ENCODE measurements around the gene SPTBN1.

Gene SPTBN1

DNA sequence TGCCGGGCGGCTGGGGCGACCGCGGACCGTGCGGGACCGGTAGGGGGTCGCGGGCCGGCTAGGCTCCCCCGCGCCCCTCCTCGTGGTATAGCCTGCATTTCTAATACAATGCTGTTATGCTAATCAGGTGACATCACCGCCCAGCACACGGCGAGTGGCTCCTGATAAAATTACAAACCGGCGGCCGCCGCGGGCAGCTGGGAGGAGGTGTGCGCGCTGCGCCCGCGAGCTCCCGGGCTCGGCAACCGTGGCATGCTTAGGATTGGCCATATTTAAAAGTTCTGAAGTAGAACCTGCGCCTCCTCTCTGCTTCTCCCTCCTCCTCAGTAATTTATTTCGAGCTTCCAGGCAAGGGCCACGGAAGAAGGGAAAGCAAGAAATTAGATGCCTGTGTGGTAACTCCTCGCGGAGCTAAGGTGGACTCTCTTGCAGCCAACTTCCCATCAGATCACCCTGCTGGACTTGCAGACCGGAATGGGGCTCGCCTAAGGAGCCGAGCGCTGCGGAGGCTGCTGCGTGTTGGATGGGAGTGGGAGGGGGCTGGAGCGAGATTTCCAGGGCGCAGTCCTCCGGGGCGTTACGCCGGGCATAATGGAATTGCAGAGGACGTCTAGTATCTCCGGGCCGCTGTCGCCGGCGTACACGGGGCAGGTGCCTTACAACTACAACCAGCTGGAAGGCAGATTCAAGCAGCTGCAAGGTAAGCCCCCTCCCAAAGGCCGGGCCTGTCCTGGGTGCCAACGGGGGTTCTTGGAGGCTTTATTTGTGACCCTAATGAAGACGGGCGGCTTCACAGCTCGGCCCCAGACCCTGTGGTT lies 102.3 kb downstream of the SPTBN1 start:
- peak; percentile 66 for DNase-seq

DNA sequence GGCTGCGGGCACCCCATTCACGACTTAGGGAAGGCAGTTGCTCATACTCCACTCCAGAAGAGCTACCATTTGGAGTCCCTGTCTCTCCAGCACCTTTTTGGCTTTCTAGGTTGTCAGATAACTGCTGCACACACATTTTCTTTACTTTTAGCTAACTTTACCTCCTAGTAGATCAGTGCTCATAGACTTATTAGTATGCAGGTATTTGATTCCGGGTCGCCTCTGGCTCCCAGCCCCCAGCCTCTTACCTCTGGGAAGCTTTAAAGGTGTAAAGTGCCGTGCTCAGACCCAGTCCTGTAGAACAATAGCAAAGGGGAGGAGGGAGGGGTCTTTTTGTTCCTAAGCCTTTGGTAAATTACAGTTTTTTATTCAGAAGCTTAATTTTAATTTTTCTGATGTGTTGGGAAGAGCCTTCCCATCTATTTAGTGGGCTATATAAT lies 102.9 kb downstream of the SPTBN1 start:
- DNase-seq = no peak

DNA sequence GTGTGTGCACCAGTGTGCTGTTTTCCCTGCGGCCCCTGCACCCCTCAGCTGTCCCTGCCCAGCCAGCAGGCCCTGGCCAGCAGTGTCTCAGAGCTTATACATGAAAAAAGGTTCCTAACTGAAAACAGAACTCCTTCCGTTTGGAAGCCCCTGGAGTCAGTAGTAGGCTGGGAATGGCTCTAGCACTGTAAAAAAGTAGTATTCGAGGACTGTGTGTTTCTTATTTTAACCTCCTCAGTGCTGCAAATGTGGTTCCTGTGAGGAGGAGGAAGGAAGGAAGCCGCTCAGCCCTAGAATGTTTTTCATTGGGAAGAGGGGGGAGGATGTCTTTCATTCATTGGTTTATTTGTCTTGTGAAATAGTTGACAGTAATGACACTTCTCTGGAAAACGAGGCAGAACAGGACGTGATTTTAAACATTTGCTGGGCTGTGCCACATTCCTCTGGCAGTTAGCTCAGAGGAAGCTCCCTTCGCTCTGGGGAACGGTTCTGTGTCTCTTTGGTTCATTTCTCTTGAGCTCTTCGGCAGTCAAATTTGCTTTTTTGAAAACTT lies 103.5 kb downstream of the SPTBN1 start:
- DNase-seq = no peak

DNA sequence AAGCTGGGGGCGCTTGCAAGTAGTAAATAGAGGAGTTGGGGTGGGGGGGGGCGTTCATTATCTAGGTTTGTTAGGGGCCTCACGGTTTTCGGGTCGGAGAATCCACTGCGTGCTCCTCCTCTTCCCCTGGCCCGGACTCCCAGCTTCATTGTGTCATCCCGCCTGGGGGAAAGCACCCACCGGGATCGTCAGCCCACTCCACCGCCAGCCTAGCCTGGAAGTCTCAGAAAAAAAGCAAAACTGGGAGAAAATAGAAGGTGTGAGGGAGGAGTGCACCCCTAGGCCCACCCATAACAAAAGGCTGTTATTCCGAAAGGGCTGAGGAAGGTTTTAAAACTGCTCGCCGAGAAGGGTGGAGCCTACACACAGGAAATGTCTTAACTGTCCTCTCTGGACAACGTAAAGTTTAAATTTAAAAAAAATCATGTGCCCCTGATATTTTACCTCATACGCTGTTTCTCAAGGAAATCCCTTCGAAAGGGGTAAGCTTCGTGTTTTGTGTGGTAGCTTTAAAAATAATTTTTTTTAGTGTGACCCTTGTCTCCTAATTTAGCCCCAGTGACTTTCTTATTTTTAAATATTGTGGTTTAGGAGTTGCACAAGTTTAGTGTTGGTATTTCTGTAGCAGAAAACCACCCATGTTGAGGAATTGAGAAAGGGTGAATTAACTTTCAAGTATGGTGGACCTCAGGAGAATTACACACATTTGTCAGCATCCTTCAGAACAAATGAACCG lies 104.2 kb downstream of the SPTBN1 start:
- DNase-seq = no peak

DNA sequence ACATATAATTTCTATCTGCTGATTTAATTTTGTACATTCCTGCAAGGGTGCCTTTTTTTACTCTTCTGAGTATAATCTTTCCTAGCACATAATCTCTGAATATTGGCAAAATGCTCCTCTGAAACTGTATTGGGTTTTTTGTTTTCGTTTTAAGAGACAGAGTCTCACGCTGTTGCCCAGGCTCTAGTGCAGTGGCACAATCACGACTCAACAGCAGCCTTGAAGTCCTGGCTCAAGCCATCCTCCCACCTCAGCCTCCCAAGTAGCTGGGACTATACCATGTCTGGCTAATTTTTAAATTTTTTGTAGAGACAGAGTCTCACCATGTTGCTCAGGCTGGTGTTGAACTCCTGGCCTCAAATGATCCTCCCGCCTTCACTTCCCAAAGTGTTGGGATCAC lies 104.9 kb downstream of the SPTBN1 start:
- DNase-seq = no peak

DNA sequence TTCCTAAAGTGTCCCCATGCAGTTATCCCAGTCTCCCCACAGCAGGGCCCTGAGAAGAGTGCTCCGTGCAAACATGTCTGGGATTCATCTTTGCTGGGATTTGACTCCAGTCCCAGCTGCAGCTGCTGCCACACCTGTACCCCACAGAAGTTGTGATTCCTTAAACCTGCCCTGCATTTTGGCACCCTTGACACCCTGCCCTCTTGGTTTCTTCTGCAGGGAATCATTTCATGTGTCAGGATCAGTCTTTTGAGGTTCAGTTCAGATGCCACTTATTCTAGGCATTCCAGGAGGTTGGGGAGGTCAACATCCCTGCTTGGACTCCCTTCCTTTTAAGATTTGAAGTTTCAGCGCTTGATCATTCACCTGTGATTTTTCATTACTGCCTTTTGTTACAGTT lies 108.3 kb downstream of the SPTBN1 start:
- DNase-seq = no peak

DNA sequence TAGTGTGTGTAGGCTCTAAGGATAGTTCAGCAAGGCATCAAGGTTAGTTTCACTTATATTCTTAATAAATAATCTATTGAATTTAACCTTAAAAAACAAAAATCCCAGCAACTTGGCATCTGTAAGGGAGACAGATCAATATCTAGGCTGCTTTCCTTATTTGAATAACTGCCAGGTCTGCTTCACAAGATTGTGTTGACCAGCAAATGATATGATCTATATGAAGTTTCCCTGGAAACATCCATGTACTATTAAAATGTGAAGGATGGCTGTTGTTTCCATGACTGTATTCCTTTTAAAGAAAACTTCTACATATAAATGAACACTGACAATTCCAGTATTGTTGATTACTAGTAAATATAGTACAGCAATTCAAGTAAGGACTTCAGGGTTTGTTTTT lies 109.4 kb downstream of the SPTBN1 start:
- no peak for DNase-seq

DNA sequence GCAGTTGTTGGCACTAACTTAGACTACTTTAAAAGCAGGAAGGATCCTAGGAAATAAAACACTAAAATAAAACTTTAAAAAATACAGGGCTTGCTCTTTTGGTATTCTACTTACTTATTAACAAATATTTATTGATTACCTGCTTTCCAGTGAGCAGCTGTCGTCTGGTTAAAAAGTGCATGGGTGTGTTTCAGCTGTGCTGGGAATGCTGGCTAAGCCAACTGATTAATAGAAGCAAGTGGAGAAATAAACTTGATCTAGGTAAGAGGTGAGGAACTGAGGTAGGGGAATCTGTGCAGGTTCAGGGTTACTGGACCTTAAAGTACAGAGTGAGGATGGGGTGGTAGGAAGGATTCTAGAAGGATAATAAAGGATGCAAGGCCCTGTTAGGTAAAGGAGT lies 110.8 kb downstream of the SPTBN1 start:
- no peak for DNase-seq

DNA sequence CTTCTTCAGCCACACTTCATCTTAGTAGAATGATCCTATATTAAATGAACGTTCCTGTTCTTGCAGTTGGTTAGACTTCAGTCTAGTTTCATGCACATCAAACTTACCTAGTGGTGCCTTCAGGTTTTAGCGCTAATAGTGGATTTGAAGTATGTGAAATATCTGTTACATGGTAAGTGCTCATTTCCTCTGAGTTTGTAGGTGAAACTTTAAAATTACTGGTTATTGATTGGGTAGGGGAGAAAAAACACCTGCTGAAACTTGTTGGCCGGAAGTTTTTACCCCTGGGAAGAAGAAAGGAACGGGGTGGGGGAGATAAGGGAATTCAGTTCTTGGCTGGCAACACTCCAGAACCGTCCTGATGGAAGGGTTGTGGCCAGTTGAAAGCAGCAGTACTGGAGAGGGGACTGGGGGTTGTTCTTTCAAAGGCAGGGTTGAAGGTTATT lies 112.8 kb downstream of the SPTBN1 start:
- DNase-seq = no peak

DNA sequence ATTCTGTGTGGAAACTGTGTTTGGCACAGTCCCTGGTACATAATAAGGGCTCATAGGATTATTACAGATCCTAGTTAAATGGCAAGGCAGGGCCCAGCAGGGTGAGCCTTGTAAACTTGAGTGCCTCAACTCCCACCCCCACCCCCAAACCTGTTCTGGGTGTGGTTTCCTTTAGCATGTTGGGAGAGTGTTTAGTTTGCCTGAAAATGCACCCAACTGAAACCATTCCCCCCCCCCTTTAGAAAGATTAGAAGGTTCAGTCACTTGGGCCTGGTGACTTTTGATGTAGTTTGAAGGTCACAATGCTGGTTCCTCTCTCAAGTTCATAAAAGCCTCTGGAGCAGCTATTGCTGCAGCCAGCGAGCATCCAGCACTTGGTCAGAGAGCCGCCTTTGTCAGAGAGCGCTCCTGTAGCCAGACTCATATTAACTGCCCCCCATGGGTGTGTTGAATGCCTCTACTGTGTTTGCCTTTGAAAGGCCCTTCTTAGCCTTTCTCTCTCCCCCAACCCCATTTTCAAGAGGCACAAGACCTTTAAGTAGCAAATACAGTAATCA lies 113.7 kb downstream of the SPTBN1 start:
- no peak for DNase-seq

DNA sequence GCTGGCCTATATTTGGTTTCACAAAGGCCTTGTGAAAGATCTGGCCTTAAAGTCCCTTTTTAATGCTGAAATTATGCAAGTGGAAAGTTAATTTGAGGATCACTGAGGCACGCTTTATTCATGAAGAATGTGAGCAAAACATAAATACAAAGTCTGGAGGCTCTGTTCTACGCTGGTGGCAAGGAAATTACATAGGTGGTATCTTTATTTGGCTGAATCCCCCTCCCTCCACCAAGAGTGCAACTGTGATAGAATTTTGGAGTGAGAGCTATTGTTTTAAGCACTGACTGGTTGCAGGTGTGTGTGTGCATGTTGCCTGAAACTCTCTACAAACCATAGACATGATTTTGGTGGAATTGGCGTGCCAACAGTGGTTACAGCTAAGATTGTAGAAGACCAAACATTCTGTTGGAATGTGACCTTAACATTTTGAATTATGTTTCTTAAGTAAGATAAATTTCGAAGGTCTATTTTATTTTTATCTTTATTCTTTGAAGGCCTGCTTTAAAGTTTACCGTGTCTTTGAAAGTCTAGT lies 114.3 kb downstream of the SPTBN1 start:
- DNase-seq = no peak

DNA sequence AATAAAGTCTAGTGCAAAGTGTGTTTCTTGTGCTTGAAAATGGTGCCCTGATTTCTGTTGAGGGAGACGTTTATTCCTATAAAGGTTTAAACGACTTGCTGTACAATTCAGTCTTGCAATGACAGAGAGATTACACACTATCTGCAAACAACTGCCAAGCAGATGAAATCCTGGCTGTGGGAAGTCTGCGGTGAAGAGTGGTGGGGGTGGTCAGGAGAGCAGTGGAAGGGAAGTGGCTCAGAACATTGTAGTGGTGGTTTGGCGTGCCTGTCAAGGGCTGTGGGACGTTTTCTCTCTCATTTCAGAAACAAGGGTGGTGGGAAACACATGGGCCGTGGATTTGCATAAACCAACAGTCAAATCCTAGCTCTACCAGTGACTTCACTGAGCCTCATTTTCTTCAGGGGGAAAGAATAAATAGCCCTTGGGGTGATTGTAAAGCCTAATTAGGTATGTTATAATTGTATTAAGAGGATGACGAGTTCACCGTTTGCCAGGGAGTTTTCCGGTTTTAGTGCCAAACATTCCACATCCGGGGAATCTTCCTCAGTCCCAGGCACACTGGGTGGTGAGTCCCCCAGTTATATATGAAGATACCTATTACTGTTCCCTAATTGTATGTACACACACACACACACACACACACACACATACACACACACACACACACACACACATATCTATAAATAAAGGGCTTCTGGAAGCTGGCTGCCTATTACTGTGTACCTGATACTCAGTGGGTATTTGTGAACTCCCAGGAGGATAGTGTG lies 115.0 kb downstream of the SPTBN1 start:
- peak; percentile 77 for DNase-seq

DNA sequence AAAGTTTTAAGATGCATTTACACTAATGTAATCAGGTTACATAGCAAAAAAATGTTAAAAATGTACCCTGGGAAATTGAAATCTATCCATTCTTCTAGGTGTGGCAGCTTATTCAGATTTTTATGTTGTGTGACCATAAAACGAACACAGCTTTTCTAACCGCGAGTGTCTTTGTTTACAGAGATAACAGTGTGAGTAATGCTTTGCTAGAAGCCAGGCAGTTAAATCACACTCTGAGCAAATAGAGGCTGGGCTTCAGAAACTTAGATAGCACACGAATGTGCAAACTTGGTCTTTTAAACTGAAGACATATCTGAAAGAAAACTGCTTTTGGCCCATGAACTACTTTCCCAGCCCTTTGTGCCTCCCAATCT lies 116.1 kb downstream of the SPTBN1 start:
- DNase-seq = no peak

DNA sequence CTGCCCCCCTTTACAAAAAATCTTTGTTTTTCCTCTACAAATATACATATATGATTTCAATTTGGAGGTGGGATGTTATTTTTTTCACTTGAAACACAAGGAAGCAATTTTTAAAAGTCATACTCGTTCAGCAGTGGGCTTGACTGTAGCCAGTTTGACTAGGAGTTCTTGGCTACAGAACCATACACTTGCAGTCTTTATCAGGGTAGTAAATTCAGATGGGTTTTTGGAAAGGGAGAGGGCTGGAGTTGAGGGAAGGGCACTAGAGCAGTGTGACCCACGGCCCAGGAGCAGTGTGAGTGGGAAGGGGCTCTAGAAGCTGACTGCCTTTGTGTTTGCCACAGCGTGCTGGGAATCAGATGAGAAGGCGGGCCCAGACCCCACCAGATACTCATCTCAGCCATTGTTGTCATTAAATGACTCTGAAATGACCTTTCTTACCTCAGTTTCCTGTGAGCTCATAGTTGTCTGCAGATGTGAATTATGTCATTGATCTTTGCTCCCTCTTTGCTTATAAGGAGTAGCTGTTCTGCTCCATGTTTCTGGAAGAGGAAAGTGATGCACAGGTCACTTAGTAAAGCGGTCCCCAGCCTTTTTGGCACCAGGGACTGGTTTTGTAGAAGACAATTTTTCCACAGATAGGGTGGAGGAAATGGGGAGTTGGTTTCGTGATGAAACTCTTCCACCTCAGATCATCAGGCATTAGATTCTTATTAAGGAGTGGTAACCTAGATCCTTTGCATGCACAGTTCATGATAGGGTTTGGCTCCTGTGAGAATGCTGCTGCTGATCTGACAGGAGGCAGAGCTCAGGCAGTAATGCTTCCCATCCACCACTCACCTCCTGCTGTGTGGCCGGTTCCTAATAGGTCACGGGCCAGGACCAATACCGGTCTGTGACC lies 116.8 kb downstream of the SPTBN1 start:
- DNase-seq = peak; percentile 45

DNA sequence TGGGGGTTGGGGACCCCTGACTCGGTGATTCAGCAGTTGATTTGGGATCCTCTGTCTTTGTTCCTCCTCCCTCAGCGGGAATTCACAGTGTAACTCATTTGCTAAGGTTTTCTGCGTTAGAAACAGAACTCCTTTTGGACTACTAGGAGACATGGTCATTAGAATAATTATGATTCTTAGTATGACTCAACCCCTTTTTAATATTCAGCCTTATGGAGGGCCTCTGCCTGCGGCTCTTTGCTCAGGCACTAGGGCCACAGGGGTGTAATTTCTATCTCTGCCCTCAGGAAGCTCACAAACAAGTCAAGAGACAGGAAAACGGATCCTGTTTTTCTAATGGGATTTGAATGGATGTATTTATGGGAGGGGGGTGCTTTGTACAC lies 117.4 kb downstream of the SPTBN1 start:
- DNase-seq = no peak

DNA sequence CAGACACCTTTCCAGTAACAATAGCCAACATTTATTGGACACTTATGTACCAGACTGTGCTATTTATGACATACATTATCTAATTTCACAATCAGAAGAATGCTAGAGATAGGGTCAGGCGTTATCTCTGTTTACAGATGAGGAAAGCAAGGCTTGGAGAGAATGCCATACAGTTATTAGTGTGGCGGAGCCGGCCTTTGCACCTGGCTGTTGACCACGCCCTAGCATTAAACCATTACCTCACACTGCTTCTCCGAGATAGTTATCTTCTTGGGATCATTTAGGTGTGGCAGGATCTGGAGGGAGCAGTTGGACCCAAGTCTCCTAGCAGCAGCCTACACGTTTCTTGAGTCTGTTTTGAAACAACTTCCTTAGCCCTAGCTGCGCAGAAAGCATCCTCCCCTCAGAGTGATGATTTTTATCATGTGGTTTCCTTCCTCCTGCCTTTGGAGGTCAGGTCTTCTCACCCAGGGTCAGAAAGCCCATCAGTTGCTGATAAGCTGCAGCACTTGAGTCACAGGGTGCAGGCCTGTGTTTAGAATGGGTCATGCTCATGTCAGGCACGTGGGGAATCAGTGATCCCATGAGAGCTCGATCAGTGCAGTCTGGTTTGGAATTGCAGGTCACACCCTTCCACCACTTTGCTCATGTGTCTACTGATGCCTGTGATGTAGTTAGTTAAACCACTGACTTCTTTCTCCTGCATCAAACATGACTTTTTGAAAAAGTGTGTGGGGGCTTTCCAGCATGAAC lies 118.2 kb downstream of the SPTBN1 start:
- DNase-seq = peak; percentile 38

DNA sequence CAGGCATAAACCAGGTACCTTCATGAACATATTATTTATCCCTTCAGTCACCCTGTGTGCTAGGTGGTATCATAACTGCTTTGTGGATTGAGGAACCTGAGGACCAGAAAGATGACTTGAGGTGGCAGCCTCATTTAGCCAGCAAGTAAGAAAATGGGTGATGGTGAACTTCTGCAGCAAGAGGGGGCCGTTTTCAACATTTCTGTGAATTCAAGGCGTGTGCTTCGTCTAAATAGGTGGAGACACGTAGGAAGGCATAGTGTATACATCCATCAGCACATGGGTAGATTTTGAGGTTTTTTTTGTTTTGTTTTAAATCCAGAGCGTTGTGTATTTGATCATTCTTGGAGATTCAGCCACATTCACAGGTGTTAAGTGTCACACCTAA lies 118.7 kb downstream of the SPTBN1 start:
- no peak for DNase-seq

DNA sequence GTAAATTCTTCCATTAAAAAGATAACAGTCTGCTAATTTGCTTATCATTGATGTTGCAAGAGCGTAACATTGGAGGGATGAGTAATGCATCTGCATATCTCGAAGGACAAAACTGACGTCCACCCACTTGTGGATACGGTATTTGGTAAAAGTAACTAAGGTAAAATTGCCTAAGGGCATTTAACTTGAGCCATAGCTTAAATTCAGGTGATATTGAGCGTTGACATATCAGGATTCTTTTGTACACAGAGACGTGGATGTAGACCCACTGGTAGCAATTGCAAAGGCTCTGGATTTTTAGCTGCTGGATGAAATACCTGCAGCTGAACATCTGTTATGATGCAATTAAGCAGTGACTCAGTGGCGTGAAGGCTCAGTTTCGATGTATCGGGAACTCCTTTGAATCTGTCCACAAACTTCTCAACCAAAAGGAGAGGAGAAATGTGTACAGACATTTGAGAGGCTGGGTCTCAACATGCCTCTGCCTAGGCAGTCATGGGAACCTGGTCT lies 119.3 kb downstream of the SPTBN1 start:
- DNase-seq = peak; percentile 33

DNA sequence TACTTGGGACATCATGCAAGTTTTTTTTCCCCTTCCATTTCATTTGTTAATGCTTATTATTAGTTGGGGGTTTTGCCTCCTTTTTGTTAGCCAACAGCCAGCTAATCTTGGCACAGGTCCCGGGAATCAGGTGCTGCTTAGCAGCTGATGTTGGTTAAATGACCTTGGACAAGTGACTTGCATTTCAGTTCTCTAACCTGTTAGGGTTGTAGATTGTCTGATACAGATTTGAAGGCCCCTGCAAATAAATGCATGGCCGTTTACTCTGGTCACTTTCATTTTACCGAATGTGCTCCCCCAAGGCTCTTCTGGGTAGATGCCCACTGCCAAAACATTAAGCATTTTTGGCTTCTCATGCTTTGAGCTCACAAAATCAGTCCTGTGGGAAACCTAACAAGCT lies 120.9 kb downstream of the SPTBN1 start:
- no peak for DNase-seq

DNA sequence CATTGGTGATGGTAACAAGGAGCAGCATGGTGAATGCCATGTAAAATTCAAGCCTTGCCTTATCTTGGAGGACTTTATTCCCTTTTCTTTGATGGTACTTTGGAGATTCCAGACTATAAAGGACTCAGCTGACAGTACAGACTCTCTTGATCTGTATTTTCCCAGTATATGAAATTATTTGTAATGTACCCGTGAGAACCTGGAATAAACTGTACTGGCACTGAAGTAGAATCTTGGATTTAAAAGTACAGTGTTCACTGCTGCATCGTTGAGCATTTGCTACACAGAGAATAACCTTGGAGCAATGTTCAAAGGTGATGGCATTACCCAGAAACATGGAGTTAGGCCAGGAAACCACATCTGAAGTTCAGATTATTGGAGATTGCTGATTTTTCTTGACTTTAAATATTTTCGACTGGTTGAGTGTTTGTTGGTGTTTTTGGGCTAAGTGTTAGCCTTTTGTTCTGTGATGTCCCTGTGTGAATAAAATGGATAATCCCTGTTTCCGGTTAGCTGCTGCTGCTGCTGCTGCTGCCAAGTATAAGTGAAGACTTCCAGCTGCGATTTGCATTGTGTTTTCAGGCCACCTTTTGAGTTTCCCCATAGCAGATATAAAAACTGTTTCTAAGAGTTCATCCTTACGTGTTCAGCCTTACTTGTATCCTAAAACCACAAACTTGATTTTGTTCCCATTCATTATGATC lies 122.0 kb downstream of the SPTBN1 start:
- DNase-seq = no peak

Measured in stimulated activated naive CD4-positive, alpha-beta T cell treated with Interleukin-2 at 50 U/mL for 16 hours (primary cell).